Hepatocyte (in vitro differentiated cells): ENCODE measurements around the gene LRRC45.

Source experiments
- CTCF ChIP-seq: fragments of 200-600 bp; sonication (generic); IDR thresholded peaks from 2 replicates; pipeline ENCODE4 v1.5.1; 2016; ENCODE audit warnings: antibody characterized with exemption, mild to moderate bottlenecking; ENCODE audit not compliant: poor library complexity
- EZH2 ChIP-seq: fragments of 200-600 bp; sonication (generic); IDR thresholded peaks from 2 replicates; pipeline ENCODE4 v1.6.1; 2016; ENCODE audit warnings: antibody characterized with exemption, mild to moderate bottlenecking, borderline replicate concordance
- EZH2phosphoT487 ChIP-seq: fragments of 200-600 bp; sonication (generic); IDR thresholded peaks from one replicate; pipeline ENCODE4 v1.6.1; 2018; ENCODE audit warnings: antibody characterized with exemption, mild to moderate bottlenecking, low read depth, moderate library complexity; ENCODE audit not compliant: unreplicated experiment, severe bottlenecking

GRCh38 chr17:82050152-82050760 is 27.2 kb downstream of the LRRC45 start:
- TF ChIP-seq EZH2 (no peak), CTCF (no peak), EZH2phosphoT487 (no peak)
